Measurements from ENCODE around the gene NKX6-2.
"Not testable (repeated sequence)": the region's sequence is repeated elsewhere in the genome, so short reads cannot be mapped to it uniquely, and the experiment has no call there.

The NKX6-2 gene

DNA sequence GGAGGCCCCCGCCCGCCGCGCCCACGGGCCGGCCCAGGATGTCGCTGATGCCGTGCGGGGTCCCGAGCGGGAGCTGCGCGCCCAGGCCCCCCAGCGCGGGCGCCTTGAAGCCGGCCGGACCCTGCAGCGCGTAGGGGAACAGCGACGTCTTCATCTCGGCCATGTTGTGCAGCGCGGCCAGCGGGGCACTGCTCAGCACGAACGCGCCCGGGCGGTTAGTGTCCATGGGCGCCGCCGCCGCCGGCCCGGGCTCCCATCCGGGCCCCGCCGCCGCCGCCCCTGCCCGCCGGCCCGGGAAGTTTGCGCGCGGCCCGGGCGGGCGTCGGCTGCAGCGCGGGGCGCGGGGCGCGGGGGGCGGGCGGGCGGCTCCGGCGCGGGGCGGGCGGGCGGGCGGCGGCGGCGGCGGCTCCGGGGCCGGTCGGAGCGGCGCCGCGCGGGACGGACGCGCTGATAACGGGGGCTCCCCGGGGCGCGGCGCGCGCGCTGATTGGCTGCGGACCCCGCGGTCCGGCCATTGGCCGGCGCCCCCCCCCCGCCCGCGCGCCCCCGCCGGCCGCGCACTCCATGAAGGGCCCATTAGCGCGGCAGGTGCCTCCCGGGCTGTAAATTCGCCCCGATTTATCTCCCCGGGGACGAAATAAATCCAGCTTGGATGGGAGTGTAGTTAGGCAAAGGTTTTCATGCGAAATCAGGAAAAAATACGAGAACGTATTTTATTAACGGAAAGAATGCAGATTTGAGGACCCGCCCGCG lies at the start of gene NKX6-2:
Gene NKX6-2, minus strand, starts transcription at position 425 of the 753 bp plus-strand sequence. Its CDS starts 199 bp downstream, at position 226.
- DNase-seq = peak in 5 of 14 donors; percentile 22 to 73 (median 57)

- no peak for DNase-seq
These were observed 49.2 kb upstream of the NKX6-2 start for GRCh38 chr10:132834891-132835847.

- no peak for DNase-seq
These were observed 48.4 kb upstream of the NKX6-2 start for GRCh38 chr10:132834311-132834761.

GRCh38 chr10:132833421-132834111 lies 47.6 kb upstream of the NKX6-2 start:
- DNase-seq = no peak

DNA sequence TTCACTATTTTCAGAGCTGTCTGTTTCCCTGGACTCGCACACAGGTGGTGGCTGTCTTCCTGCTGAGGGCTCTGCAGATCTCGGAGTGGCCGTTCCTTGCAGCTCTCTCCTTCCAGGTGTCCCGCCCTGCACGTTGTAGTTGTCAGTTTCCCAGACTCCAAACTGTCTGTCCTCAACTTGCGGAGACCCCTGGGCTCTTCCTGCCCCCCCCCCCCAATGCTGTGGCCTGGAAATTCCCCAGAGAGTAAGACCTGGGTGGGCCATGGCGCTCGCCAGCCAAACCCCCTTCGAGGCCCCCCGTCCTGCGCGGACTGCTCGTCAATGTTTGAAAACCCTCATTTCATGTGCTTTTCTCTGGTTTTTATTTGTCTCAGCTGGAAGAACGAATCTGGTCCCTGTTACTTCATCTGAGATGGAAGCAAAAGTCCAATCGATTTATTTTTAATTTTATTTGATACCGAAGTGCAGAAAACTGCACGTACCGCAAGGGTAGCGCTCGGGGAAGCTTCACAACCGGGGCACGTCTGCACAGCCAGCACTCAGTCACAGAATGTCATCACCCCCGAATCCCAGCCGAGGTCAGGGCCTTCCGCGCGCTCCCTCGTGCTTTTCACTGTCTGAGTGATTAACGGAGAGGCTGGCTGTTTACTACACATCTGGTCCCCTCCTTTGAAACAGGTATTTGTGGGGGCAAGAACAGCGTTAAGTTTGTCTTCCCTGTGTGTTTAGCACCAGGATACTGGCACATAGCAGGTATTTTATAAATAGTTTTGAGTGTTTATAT lies 46.4 kb upstream of the NKX6-2 start:
- DNase-seq = no peak

DNA sequence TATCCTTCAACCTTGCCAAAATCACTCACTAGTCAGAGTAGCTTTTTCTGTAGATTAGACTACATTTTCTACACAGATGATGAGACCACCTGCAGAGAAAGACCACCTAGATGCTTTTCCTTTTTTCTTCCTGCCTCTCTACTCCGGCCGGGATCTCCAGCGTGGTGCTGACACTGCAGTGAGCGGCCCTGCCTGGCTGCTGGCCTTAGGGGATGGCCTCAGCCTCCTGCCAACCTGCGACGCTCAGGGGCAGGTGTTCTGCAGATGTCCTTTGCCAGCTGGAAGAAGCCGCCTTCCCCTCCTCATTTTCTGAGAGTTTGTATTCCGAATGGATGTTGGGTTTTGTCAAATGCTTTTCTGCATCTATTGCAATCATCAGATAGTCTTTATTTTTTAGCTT lies 43.5 kb upstream of the NKX6-2 start:
- DNase-seq = no peak

- DNase-seq = no peak
These were observed 42.7 kb upstream of the NKX6-2 start for GRCh38 chr10:132828681-132829080.

- DNase-seq = no peak
These were observed 42.1 kb upstream of the NKX6-2 start for GRCh38 chr10:132827861-132828539.

- no peak for DNase-seq
These were observed 41.5 kb upstream of the NKX6-2 start for GRCh38 chr10:132827423-132827789.

DNA sequence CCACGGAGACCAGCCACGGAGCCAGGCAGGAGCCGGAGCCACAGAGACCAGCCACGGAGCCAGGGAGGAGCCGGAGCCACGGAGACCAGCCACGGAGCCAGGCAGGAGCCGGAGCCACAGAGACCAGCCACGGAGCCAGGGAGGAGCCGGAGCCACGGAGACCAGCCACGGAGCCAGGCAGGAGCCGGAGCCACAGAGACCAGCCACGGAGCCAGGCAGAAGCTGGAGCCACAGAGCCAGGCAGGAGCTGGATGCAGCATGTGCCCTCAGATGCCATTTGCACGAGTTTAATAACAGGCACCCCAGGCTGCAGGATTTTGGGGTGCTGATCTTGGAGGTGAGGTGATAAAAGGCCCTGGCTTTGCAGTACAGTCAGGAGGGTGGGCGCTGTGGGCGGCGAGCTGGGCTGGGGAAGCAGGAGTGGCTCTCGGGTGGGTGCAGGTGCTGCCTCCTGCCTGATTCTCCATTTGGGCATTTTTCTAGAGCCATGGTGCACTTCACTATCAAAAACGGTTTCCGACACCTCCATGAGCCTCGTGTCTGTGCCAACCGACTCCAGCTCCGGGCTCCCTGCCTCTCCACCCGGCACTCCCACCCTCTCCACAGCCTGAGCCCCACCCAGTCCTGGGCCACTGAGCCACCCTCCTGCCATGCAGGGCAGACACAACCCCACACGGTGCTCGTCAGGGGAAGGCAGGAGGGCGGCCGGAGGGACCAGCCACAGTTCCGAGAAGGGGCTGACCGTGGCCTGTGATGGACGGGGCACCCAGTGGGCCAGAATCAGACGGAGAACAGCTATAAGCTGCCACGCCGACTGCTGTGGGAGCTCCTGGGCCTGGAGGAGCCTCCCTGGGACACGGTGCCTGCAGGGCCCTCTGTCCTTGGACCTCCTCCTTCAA lies 40.8 kb upstream of the NKX6-2 start:
- DNase-seq = no peak

DNA sequence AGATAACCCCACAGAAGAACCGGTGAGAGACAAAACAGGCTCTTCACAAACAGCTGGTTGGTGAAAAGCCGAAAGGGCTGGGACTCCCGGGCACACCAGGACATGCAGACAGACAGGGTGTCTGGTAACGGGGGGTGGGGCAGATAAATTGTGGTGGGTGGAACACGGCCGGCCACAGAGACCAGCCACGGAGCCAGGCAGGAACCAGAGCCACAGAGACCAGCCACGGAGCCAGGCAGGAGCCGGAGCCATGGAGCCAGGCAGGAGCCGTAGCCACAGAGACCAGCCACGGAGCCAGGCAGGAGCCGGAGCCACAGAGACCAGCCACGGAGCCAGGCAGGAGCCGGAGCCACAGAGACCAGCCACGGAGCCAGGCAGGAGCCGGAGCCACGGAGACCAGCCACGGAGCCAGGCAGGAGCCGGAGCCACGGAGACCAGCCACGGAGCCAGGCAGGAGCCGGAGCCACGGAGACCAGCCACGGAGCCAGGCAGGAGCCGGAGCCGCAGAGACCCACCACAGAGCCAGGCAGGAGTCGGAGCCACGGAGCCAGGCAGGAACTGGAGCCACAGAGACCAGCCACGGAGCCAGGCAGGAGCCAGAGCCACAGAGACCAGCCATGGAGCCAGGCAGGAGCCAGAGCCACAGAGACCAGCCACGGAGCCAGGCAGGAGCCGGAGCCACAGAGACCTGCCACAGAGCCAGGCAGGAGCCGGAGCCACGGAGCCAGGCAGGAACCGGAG lies 40.0 kb upstream of the NKX6-2 start:
- DNase-seq = not testable (repeated sequence)

GRCh38 chr10:132820056-132820455 lies 34.1 kb upstream of the NKX6-2 start:
- no peak for DNase-seq

- no peak for DNase-seq
These were observed 31.8 kb upstream of the NKX6-2 start for GRCh38 chr10:132817701-132818211.

GRCh38 chr10:132816718-132817117 lies 30.8 kb upstream of the NKX6-2 start:
- no peak for DNase-seq

DNA sequence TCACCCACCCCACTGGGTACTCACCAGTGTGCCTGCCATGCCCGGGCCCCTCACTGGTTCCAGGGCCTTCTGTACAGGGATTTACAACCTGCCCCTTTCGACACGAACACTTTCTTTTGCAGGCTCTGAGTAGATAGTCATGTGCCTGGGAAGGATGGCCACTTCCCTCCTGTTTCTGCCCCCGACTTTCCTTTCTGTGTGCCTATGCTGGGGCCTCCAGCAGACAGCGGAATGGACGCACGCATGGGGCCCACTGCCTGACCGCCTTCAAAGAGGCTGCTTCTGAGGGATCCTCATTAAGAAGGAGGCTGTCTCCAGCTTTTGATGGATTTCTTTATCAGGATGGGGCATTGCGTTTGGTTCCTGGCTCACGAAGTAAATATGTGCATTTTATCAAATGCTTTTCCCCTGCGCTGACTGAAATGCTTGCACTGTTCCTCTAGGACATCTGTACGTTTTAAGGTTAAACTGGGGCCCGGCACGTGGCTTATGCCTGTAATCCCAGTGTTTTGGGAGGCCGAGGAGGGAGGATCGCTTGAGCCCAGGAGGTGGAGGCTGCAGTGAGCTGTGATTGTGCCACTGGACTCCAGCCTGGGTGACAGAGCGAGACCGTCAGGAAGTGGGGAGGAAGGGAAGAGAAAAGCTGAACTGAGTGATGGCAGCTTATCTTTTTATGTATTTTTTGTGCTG lies 29.4 kb upstream of the NKX6-2 start:
- no peak for DNase-seq

DNA sequence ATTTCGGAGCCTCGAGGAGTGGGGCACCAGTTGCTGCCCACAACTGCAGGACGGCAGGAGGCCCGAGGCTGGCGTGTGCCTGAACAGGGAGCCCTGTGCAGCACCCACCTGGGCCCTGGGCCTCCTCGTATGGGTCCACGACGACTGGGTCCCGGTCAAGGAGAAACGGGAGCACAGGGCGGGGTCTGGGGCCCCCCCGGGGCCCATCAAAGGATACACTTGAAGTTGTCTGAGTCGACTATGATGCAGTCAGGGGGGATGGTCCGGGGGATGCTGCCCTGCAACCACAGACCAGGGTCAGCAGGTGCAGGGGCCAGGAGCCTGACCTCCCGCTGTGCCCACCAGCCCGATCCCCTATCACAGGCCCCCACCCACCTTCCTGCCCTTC lies 28.5 kb upstream of the NKX6-2 start:
- no peak for DNase-seq

- DNase-seq = no peak
These were observed 27.9 kb upstream of the NKX6-2 start for GRCh38 chr10:132813560-132814468.

DNA sequence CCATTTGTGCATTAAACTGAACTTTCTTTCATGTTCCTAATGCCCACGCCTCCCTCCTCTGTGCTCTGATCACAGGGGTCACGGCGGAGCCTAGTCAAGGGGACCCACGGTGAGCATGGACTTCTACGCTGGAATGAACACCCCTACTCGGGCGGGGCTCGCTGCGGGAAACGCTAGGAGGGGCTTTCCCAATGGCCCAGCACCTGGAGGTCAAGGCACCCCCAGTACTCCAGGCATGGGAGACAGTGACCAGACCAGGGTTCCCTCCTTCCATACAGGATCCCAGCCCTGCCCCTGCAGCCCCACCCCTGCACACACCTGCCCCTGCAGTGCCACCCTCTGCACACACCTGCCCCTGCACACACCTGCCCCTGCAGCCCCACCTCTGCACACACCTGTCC lies 27.1 kb upstream of the NKX6-2 start:
- DNase-seq = no peak

Measured in C1 segment of cervical spinal cord (tissue), 14 donors.